Cardiac muscle cell (in vitro differentiated cells and primary cell): ENCODE data around the gene UBE2L6. TPM values are rescaled to one million over a fixed set of nuclear protein-coding genes. Genes with fewer than 3 reads are reported as not detected.

Source experiments
- DNase-seq, 2 donors: peaks; one replicate each; pipeline versions ENCODE4 v3.0.0 to v3.0.0-alpha.2; 2010 to 2017; ENCODE audit warnings: low read depth in 1 of 2, low spot score in 1 of 2
- H3K27ac ChIP-seq: fragments of 200-600 bp; sonication (generic); 2 replicates; pipeline ENCODE4 v1.5.1; 2016
- H3K27me3 ChIP-seq: fragments of 200-600 bp; sonication (generic); 2 replicates; pipeline ENCODE4 v1.6.0; 2016; ENCODE audit warnings: control low read depth
- H3K36me3 ChIP-seq: fragments of 200-600 bp; sonication (generic); 2 replicates; pipeline ENCODE4 v1.5.1; 2016; ENCODE audit warnings: control low read depth
- H3K4me1 ChIP-seq: fragments of 200-600 bp; sonication (generic); 2 replicates; pipeline ENCODE4 v1.8.1; 2017; ENCODE audit warnings: low read depth, mild to moderate bottlenecking, mixed run types
- H3K4me3 ChIP-seq: fragments of 200-600 bp; sonication (generic); 2 replicates; pipeline ENCODE4 v1.5.1; 2016; ENCODE audit warnings: mild to moderate bottlenecking
- H3K9me3 ChIP-seq: fragments of 200-600 bp; sonication (generic); 2 replicates; pipeline ENCODE4 v1.5.1; 2017; ENCODE audit warnings: low read depth, mild to moderate bottlenecking, control low read depth
- polyA plus RNA-seq: library from polyadenylated mRNA; unstranded; fragments of >200 nt; fragmentation: Nextera tagmentation; extraction: Ambion mirVana; gene quantifications from 2 replicates; pipeline ENCODE4 v1.2.1, GENCODE V29; 2016
- total RNA-seq: library from RNA; depleted of rRNA; stranded (reverse); fragments of >200 nt; gene quantifications from 2 replicates; pipeline ENCODE4 v1.2.3, GENCODE V29; 2016
- TF ChIP-seq, protein P1 (sequence below): IDR thresholded peaks from 2 replicates; pipeline ENCODE4 v1.5.1; 2012; ENCODE audit warnings: low read depth, mild to moderate bottlenecking, low read length

UBE2L6 gene
- total and polyA plus RNA-seq, 2 experiments from 2014 or later, result 129 to 158 TPM

DNA sequence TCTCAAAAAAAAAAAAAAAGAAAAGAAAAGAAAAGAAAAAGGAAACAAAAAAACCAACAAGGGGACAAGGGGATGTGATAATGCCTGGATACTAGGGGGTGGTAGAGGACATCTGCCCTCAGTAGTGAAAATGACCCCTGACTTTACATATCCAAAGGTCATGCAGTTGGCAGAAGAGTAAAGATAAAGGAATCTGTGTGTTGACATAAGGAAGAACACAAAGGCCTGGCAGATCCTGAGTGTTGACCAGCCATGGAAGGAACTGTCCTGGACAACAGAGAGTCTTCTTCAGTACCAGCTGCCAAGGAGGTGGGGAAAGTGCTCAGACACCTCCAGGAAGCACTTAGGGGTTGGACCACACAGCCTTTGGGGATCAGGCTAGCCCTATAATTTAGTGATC lies 64.6 kb downstream of the UBE2L6 start:
- DNase-seq, result no peak
- no peak overlapping the region for H3K27ac ChIP-seq
- peaks cover 18% of the 10 kb centered on the region for H3K4me1 ChIP-seq
- TF ChIP-seq, protein P1, sequence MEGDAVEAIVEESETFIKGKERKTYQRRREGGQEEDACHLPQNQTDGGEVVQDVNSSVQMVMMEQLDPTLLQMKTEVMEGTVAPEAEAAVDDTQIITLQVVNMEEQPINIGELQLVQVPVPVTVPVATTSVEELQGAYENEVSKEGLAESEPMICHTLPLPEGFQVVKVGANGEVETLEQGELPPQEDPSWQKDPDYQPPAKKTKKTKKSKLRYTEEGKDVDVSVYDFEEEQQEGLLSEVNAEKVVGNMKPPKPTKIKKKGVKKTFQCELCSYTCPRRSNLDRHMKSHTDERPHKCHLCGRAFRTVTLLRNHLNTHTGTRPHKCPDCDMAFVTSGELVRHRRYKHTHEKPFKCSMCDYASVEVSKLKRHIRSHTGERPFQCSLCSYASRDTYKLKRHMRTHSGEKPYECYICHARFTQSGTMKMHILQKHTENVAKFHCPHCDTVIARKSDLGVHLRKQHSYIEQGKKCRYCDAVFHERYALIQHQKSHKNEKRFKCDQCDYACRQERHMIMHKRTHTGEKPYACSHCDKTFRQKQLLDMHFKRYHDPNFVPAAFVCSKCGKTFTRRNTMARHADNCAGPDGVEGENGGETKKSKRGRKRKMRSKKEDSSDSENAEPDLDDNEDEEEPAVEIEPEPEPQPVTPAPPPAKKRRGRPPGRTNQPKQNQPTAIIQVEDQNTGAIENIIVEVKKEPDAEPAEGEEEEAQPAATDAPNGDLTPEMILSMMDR, result no peak
- no peaks in the 10 kb centered on the region for H3K9me3 ChIP-seq
- H3K36me3 ChIP-seq, result no peaks in the 10 kb centered on the region
- no peaks in the 10 kb centered on the region for H3K27me3 ChIP-seq
- no peak overlapping the region for H3K4me3 ChIP-seq

DNA sequence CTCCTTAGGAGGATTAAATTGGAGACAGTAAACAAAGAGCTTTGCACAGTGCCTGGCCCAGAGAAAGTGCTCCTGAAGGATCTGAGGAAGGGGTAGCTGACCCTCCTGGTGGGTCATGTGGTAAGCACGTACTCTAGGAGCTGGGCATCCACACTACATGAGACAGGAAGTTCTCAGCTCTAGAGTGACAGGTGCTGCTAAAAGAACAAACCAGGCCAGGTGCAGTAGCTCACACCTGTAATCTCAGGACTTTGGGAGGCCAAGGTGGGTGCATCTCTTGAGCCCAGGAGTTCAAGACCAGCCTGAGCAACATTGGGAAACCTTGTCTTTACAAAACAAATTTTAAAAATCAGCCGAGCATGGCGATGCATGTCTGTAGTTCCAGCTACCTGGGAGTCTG lies 65.1 kb downstream of the UBE2L6 start:
- peaks cover 18% of the 10 kb centered on the region for H3K4me1 ChIP-seq
- TF ChIP-seq, protein P1, result no peak
- DNase-seq, result no peak
- H3K27me3 ChIP-seq, result no peaks in the 10 kb centered on the region
- H3K4me3 ChIP-seq, result no peak overlapping the region
- H3K36me3 ChIP-seq, result no peaks in the 10 kb centered on the region
- peak overlapping the region; percentile 75 for H3K27ac ChIP-seq
- H3K9me3 ChIP-seq, result no peaks in the 10 kb centered on the region

- DNase-seq, result peak in 1 of 2 donors; percentile 11
Measured at GRCh38 chr11:57501953-57502352, 65.5 kb downstream of the UBE2L6 start.

More at GRCh38 chr11:57501953-57502352, 65.5 kb downstream of the UBE2L6 start:
- Histone ChIP-seq H3K9me3 (no peaks in the 10 kb centered on the region), H3K27ac (peak overlapping the region; percentile 75), H3K27me3 (no peaks in the 10 kb centered on the region), H3K36me3 (no peaks in the 10 kb centered on the region), H3K4me3 (no peak overlapping the region), H3K4me1 (peaks cover 18% of the 10 kb centered on the region)
- TF ChIP-seq, protein P1, result no peak

Other genes with a start within 250 kb of the UBE2L6 start
- gene TNKS1BP1, start 242.7 kb downstream of the UBE2L6 start, total RNA-seq, result 58.9 and 69.1 TPM in 2 replicates
- gene TNKS1BP1, start 242.7 kb downstream of the UBE2L6 start, polyA plus RNA-seq, result 62.1 and 67.1 TPM in 2 replicates
- 112 and 180 TPM in 2 replicates for gene SSRP1, start 231.8 kb downstream of the UBE2L6 start, total RNA-seq
- gene SSRP1, start 231.8 kb downstream of the UBE2L6 start, polyA plus RNA-seq, result 87.0 and 112 TPM in 2 replicates
- 0.09 and 0.18 TPM in 2 replicates for gene P2RX3, start 229.3 kb downstream of the UBE2L6 start, total RNA-seq
- 0.39 and 0.62 TPM in 2 replicates for gene P2RX3, start 229.3 kb downstream of the UBE2L6 start, polyA plus RNA-seq
- not detected in 2 replicates for gene PRG3, start 186.5 kb downstream of the UBE2L6 start, total RNA-seq
- not detected in 2 replicates for gene PRG3, start 186.5 kb downstream of the UBE2L6 start, polyA plus RNA-seq
- not detected in 2 replicates for gene PRG2, start 177.0 kb downstream of the UBE2L6 start, total RNA-seq
- gene PRG2, start 177.0 kb downstream of the UBE2L6 start, polyA plus RNA-seq, result not detected in 2 replicates
- gene SLC43A3, start 140.6 kb downstream of the UBE2L6 start, total RNA-seq, result 1.7 and 1.9 TPM in 2 replicates
- 5.8 and 6.8 TPM in 2 replicates for gene SLC43A3, start 140.6 kb downstream of the UBE2L6 start, polyA plus RNA-seq
- 0.09 and 0.11 TPM in 2 replicates for gene RTN4RL2, start 107.1 kb downstream of the UBE2L6 start, total RNA-seq
- 0.61 and 1.3 TPM in 2 replicates for gene RTN4RL2, start 107.1 kb downstream of the UBE2L6 start, polyA plus RNA-seq
- 13.3 and 24.6 TPM in 2 replicates for gene SLC43A1, start 52.0 kb downstream of the UBE2L6 start, total RNA-seq
- 11.2 and 23.7 TPM in 2 replicates for gene SLC43A1, start 52.0 kb downstream of the UBE2L6 start, polyA plus RNA-seq
- gene TIMM10, start 36.9 kb downstream of the UBE2L6 start, total RNA-seq, result 32.6 and 45.1 TPM in 2 replicates
- 57.3 and 64.7 TPM in 2 replicates for gene TIMM10, start 36.9 kb downstream of the UBE2L6 start, polyA plus RNA-seq
- gene SMTNL1, start 30.1 kb downstream of the UBE2L6 start, total RNA-seq, result 0.11 TPM in 1 of 2 replicates, not detected in the other
- 0.47 and 0.89 TPM in 2 replicates for gene SMTNL1, start 30.1 kb downstream of the UBE2L6 start, polyA plus RNA-seq
- gene SERPING1, start 30.0 kb upstream of the UBE2L6 start, total RNA-seq, result 42.8 and 51.9 TPM in 2 replicates
- gene SERPING1, start 30.0 kb upstream of the UBE2L6 start, polyA plus RNA-seq, result 80.7 and 123 TPM in 2 replicates
- 0.70 and 1.3 TPM in 2 replicates for gene YPEL4, start 82.2 kb upstream of the UBE2L6 start, total RNA-seq
- gene YPEL4, start 82.2 kb upstream of the UBE2L6 start, polyA plus RNA-seq, result 1.1 and 2.1 TPM in 2 replicates
- gene CLP1, start 90.1 kb upstream of the UBE2L6 start, total RNA-seq, result 16.5 and 17.2 TPM in 2 replicates
- 16.7 and 17.9 TPM in 2 replicates for gene CLP1, start 90.1 kb upstream of the UBE2L6 start, polyA plus RNA-seq
- gene ZDHHC5, start 100.4 kb upstream of the UBE2L6 start, total RNA-seq, result 30.9 and 36.8 TPM in 2 replicates
- 24.9 and 32.1 TPM in 2 replicates for gene ZDHHC5, start 100.4 kb upstream of the UBE2L6 start, polyA plus RNA-seq
- 20.2 and 48.4 TPM in 2 replicates for gene MED19, start 144.5 kb upstream of the UBE2L6 start, total RNA-seq
- gene MED19, start 144.5 kb upstream of the UBE2L6 start, polyA plus RNA-seq, result 33.7 and 37.0 TPM in 2 replicates
- 49.6 and 95.3 TPM in 2 replicates for gene TMX2, start 144.9 kb upstream of the UBE2L6 start, total RNA-seq
- gene TMX2, start 144.9 kb upstream of the UBE2L6 start, polyA plus RNA-seq, result 113 and 140 TPM in 2 replicates
- 311 and 358 TPM in 2 replicates for gene SELENOH, start 173.8 kb upstream of the UBE2L6 start, total RNA-seq
- gene SELENOH, start 173.8 kb upstream of the UBE2L6 start, polyA plus RNA-seq, result 257 and 289 TPM in 2 replicates
- gene BTBD18, start 184.1 kb upstream of the UBE2L6 start, total RNA-seq, result not detected in 2 replicates
- gene BTBD18, start 184.1 kb upstream of the UBE2L6 start, polyA plus RNA-seq, result 1.5 and 2.4 TPM in 2 replicates
- gene CTNND1, start 194.1 kb upstream of the UBE2L6 start, total RNA-seq, result 125 and 153 TPM in 2 replicates
- gene CTNND1, start 194.1 kb upstream of the UBE2L6 start, polyA plus RNA-seq, result 95.4 and 125 TPM in 2 replicates